ENCODE measurements around the gene TSPAN13.

TSPAN13 gene

GRCh38 chr7:16826060-16826459, 72.5 kb downstream of the TSPAN13 start:
- Histone ChIP-seq H3K36me3 (replicated peaks; ENCODE audit: insufficient read depth, low read length) (no peaks in the 10 kb centered on the region), H3K9me2 (replicated peaks; ENCODE audit: insufficient read depth, low read length) (no peaks in the 10 kb centered on the region), H3K4me1 (ENCODE audit: low read length) (no peaks in the 10 kb centered on the region), H3K9me3 (replicated peaks; ENCODE audit: insufficient read depth, low read length) (no peaks in the 10 kb centered on the region), H3K79me2 (ENCODE audit: low read length) (no peaks in the 10 kb centered on the region), H2AFZ (ENCODE audit: low read length) (no peak overlapping the region), H3K27ac (ENCODE audit: low read length) (no peak overlapping the region), H3K4me3 (ENCODE audit: low read length) (no peak overlapping the region), H3K9ac (ENCODE audit: low read length) (no peak overlapping the region), H3K27me3 (replicated peaks; ENCODE audit: insufficient read depth, low read length) (no peaks in the 10 kb centered on the region), H3K4me2 (ENCODE audit: low read depth, low read length) (no peak overlapping the region), H4K20me1 (ENCODE audit: insufficient read depth, low read length) (no peaks in the 10 kb centered on the region), H3F3A (ENCODE audit: insufficient read depth, low read length) (no peaks in the 10 kb centered on the region)
- no peak for DNase-seq
- TF ChIP-seq CTCF (IDR thresholded peaks at IDR 0.05; ENCODE audit: low read length) (no peak), EZH2 (optimal IDR thresholded peaks at IDR 0.05; ENCODE audit: low read depth, low read length) (no peak), EZH2phosphoT487 (IDR thresholded peaks at IDR 0.05; ENCODE audit: low read length) (no peak)

- Histone ChIP-seq H3K9me2 (replicated peaks; ENCODE audit: insufficient read depth, low read length) (no peaks in the 10 kb centered on the region), H2AFZ (ENCODE audit: low read length) (no peak overlapping the region), H3K9me3 (replicated peaks; ENCODE audit: insufficient read depth, low read length) (no peaks in the 10 kb centered on the region), H3K79me2 (ENCODE audit: low read length) (no peaks in the 10 kb centered on the region), H3K4me1 (ENCODE audit: low read length) (no peaks in the 10 kb centered on the region), H3K4me3 (ENCODE audit: low read length) (no peak overlapping the region), H3F3A (ENCODE audit: insufficient read depth, low read length) (no peaks in the 10 kb centered on the region), H4K20me1 (ENCODE audit: insufficient read depth, low read length) (no peaks in the 10 kb centered on the region), H3K4me2 (ENCODE audit: low read depth, low read length) (no peak overlapping the region), H3K36me3 (replicated peaks; ENCODE audit: insufficient read depth, low read length) (no peaks in the 10 kb centered on the region), H3K27ac (ENCODE audit: low read length) (no peak overlapping the region), H3K27me3 (replicated peaks; ENCODE audit: insufficient read depth, low read length) (no peaks in the 10 kb centered on the region), H3K9ac (ENCODE audit: low read length) (no peak overlapping the region)
- TF ChIP-seq EZH2 (optimal IDR thresholded peaks at IDR 0.05; ENCODE audit: low read depth, low read length) (no peak), EZH2phosphoT487 (IDR thresholded peaks at IDR 0.05; ENCODE audit: low read length) (no peak), CTCF (IDR thresholded peaks at IDR 0.05; ENCODE audit: low read length) (no peak)
- no peak for DNase-seq
These were observed 79.8 kb downstream of the TSPAN13 start for GRCh38 chr7:16833373-16833772.

Data from MM.1S (cell line).